K562 treated with DMSO at 1 percent for 24 hours (cell line): ENCODE data around the gene ZNF512B. TPM values are rescaled to one million over a fixed set of nuclear protein-coding genes. Genes with fewer than 3 reads are reported as not detected.

Experiments
- total RNA-seq: library from RNA; unstranded; fragments of 300-600 nt; gene quantifications from 2 replicates; pipeline ENCODE4 v1.2.3, GENCODE V29; 2022; ENCODE audit warnings: low read depth; ENCODE audit not compliant: insufficient read depth

The ZNF512B gene, protein sequence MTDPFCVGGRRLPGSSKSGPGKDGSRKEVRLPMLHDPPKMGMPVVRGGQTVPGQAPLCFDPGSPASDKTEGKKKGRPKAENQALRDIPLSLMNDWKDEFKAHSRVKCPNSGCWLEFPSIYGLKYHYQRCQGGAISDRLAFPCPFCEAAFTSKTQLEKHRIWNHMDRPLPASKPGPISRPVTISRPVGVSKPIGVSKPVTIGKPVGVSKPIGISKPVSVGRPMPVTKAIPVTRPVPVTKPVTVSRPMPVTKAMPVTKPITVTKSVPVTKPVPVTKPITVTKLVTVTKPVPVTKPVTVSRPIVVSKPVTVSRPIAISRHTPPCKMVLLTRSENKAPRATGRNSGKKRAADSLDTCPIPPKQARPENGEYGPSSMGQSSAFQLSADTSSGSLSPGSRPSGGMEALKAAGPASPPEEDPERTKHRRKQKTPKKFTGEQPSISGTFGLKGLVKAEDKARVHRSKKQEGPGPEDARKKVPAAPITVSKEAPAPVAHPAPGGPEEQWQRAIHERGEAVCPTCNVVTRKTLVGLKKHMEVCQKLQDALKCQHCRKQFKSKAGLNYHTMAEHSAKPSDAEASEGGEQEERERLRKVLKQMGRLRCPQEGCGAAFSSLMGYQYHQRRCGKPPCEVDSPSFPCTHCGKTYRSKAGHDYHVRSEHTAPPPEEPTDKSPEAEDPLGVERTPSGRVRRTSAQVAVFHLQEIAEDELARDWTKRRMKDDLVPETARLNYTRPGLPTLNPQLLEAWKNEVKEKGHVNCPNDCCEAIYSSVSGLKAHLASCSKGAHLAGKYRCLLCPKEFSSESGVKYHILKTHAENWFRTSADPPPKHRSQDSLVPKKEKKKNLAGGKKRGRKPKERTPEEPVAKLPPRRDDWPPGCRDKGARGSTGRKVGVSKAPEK
- total RNA-seq: 14.9 TPM in 2 replicates

DNA sequence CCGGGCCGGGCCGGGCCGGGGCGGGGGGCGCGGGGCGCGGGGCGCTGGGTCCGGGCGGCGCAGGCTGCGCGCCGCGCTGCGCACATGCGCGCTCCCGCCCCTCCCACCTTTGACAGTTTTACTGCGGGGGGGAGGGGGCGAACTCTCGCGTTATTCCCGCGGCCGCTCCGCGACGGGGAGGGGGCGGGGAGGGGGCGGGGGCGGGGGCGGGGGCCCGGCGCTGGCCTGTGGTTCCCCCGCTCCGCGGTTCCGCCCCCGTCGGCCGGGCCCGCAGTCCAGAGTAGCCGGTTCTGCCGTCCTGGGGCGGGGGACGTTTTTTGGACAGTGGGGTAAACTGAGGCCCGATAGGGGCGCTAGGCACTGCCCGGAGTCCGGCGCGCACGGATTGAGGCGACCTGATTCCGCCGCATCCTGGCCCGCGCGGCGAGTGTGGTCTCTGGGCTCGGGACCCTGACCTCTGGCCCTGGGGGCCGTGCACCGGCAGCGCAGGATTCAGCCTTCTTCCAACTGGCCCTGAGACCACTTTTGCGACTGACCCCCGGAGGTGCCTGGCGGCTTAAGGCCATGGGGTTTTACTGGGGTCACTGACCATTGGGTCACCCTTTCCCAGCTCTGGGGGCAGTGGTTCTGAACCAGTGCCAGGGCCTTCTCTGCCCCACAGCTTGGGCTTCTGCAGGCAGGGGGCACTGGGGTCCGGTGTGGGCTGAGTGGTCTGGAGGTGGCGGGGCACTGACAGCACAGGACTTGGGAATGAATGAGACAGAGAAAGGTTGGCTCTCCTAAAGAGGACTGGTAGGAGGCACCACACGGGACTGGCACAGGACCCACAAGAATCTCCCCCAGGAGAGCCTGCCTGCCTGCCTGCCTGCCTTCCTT lies at the start of gene ZNF512B:
TSS of gene ZNF512B (minus strand) at position 93 of the 876 bp plus-strand sequence. CDS start 1,980 bp downstream, outside the sequence.

DNA sequence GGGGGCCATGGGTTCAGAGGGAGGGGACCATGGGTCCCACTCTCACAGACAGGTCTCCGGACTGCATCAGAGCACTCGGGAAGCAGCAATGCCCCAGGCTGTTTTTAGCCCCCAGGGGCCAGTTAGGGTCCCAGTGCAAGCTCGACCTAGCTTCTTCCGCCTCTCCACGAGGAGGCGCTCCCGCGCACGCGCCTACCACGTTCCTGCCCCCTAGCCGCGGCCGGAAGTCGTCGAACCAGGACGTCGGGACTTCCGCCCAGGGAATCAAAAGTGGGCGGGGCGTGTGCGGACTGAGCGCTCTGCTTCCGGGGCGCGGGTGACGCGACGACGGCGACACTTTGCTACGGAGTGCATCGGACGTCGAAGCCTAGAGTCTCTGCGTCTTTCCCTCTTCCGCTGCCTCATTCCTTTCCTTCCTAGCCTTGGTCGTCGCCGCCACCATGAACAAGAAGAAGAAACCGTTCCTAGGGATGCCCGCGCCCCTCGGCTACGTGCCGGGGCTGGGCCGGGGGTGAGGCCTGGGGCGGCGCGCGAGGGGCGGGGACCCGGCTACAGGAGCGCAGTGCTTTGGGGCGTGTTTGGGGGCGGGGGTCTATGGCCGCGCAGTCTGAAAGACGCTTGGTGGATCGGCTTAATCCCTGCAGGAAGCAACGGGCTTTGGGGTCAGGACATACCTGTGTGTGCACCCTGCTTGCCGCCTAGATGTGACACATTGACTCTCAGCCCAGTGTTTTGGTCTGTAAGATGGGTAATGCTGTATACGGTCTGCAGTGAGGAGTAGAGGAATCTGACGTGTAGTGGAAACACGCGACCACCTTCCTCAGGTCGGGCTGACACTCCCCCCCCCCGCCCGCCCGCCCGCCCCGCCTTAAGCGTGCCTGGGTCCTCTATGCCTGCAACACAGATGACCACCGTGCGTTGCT lies 11.3 kb upstream of the ZNF512B start, which contains the start of gene PRPF6:
TSS of gene PRPF6 (plus strand) at position 327 of the 923 bp plus-strand sequence. CDS start at position 441, 114 bp downstream.

DNA sequence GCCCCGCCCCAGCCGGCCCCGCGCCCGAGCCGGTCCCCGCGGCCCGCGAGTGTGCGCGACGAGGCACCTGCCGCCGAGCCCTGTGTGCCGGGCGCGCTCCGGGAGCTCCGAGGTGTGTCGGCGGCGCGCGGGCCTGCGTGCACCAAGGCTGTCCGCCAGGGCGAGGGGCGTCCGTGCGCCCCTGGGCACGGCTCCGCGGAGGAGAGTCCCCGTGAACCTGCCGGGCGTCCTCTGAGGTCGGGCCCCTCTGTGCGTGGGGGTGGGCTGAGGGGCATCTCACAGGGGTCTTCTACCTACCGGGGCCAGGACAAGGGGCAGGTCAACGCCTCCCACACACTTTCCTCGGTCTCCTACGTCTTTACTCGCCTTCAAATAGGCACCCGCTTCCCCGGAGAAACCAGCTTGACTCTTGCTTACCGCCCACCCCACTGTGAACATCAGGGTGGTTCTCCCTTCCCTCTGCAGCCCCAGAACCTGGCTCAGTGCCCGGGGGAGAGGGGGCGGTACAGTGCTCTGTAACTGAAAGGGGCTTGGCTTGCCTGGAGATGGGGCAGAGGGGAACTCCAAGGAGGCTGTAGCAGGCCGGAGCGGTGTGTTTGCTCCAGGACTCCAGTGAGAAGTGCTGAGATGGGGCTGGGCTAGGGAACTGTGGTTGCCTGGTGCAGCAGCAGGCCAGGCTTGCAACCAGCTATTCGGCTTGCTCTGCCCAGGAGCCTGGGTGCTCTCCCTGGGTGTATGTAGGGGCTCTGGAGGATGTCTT lies 10.0 kb upstream of the ZNF512B start, which contains the start of gene SAMD10:
TSS of gene SAMD10 (minus strand) at position 86 of the 760 bp plus-strand sequence. CDS start 175 bp downstream, outside the sequence.

DNA sequence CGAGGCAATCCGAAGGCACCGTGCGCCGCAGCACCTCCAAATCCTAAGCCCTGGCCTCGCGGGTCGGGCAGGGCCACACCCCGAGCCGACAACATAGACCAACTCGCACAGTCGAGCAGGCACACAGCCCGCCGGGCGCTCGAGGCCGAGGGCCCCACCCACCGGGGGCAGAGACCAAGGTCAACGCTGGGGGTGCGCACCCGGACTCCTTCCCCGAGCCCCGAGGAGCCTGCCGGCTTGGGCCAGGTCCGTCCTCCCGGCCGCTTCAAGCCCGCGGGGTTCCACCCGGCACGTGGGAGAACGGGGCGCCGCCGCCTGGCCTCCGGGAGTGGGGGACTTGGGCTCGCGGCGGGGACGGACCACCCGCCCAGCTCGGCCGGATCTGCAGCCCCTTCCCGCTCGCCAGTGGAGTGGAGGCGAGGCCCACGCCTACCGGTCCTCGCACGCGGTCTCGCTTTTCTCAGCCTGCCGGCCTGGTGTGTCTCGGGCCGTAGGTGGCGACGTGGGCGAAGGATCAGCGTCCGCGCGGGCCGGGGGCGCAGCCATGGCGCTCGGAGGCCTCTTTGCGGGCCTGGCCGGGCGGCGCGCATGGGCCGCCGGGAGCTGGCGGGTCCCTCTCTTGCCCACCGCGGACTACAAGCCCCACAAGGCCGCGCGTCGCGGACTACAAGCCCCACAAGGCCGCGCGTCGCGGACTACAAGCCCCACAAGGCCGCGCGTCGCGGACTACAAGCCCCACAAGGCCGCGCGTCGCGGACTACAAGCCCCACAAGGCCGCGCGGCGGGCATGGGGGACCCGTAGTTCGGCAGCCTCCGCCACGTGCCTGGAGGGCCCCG lies 13.7 kb downstream of the ZNF512B start, which contains the start of gene UCKL1:
TSS of gene UCKL1 (minus strand) at position 590 of the 837 bp plus-strand sequence. CDS start at position 546, 44 bp downstream.

Other genes with a start within 250 kb of the ZNF512B start
- gene LIME1, start 233.3 kb downstream of the ZNF512B start, total RNA-seq: 11.9 and 18.2 TPM in 2 replicates
- 68.4 and 69.6 TPM in 2 replicates for gene SLC2A4RG, start 230.2 kb downstream of the ZNF512B start, total RNA-seq
- gene ZBTB46, start 138.7 kb downstream of the ZNF512B start, total RNA-seq: 3.3 and 4.4 TPM in 2 replicates
- gene ABHD16B, start 108.4 kb downstream of the ZNF512B start, total RNA-seq: 11.7 and 17.2 TPM in 2 replicates
- gene TPD52L2, start 104.7 kb downstream of the ZNF512B start, total RNA-seq: 78.6 and 83.0 TPM in 2 replicates
- 48.7 and 51.1 TPM in 2 replicates for gene DNAJC5, start 74.8 kb downstream of the ZNF512B start, total RNA-seq
- gene UCKL1, start 13.5 kb downstream of the ZNF512B start, total RNA-seq: 53.7 and 57.4 TPM in 2 replicates
- gene SAMD10, start 9.7 kb upstream of the ZNF512B start, total RNA-seq: 6.2 and 6.5 TPM in 2 replicates
- gene PRPF6, start 11.2 kb upstream of the ZNF512B start, total RNA-seq: 111 and 121 TPM in 2 replicates
- gene C20orf204, start 66.3 kb upstream of the ZNF512B start, total RNA-seq: 1.1 and 2.5 TPM in 2 replicates
- gene SOX18, start 79.7 kb upstream of the ZNF512B start, total RNA-seq: 20.0 and 24.5 TPM in 2 replicates
- 38.7 and 40.1 TPM in 2 replicates for gene TCEA2, start 93.3 kb upstream of the ZNF512B start, total RNA-seq
- gene RGS19, start 109.6 kb upstream of the ZNF512B start, total RNA-seq: 27.8 and 36.9 TPM in 2 replicates
- 1.3 and 1.9 TPM in 2 replicates for gene OPRL1, start 110.2 kb upstream of the ZNF512B start, total RNA-seq
- not detected in 2 replicates for gene LKAAEAR1, start 114.5 kb upstream of the ZNF512B start, total RNA-seq
- not detected in 2 replicates for gene NPBWR2, start 137.6 kb upstream of the ZNF512B start, total RNA-seq
- gene MYT1, start 194.5 kb upstream of the ZNF512B start, total RNA-seq: 0.05 TPM in 1 of 2 replicates, not detected in the other